Fibroblast of skin of scalp (primary cell): ENCODE results near the gene NTNG1.

Experiments used
- DNase-seq: peaks from one replicate; pipeline ENCODE4 v3.0.0-alpha.2; 2013

Gene NTNG1

GRCh38 chr1:107464827-107465226 is 324.0 kb downstream of the NTNG1 start:
- DNase-seq = no peak

- no peak for DNase-seq
Measured at GRCh38 chr1:107467286-107467685, 326.4 kb downstream of the NTNG1 start.

- DNase-seq = no peak
Measured at GRCh38 chr1:107467811-107468210, 327.0 kb downstream of the NTNG1 start.

GRCh38 chr1:107473065-107473464 is 332.2 kb downstream of the NTNG1 start:
- no peak for DNase-seq

GRCh38 chr1:107474877-107475612 is 334.2 kb downstream of the NTNG1 start:
- peak; percentile 36 for DNase-seq

- no peak for DNase-seq
Measured at GRCh38 chr1:107477233-107477632, 336.4 kb downstream of the NTNG1 start.

- DNase-seq = no peak
Measured at GRCh38 chr1:107479865-107480350, 339.1 kb downstream of the NTNG1 start.

- DNase-seq = no peak
Measured at GRCh38 chr1:107480548-107481415, 339.9 kb downstream of the NTNG1 start.

GRCh38 chr1:107481756-107482384 is 341.0 kb downstream of the NTNG1 start:
- no peak for DNase-seq

GRCh38 chr1:107483949-107484348 is 343.1 kb downstream of the NTNG1 start:
- DNase-seq = no peak

GRCh38 chr1:107486349-107486748 is 345.5 kb downstream of the NTNG1 start:
- no peak for DNase-seq

GRCh38 chr1:107487506-107487905 is 346.7 kb downstream of the NTNG1 start:
- DNase-seq = no peak

GRCh38 chr1:107491582-107491981 is 350.7 kb downstream of the NTNG1 start:
- DNase-seq = no peak

- DNase-seq = no peak
Measured at GRCh38 chr1:107493111-107493716, 352.4 kb downstream of the NTNG1 start.

GRCh38 chr1:107494061-107494460 is 353.2 kb downstream of the NTNG1 start:
- DNase-seq = no peak

GRCh38 chr1:107496002-107496401 is 355.2 kb downstream of the NTNG1 start:
- no peak for DNase-seq

- DNase-seq = no peak
Measured at GRCh38 chr1:107499139-107499744, 358.4 kb downstream of the NTNG1 start.

GRCh38 chr1:107501081-107501605 is 360.3 kb downstream of the NTNG1 start:
- no peak for DNase-seq

- DNase-seq = no peak
Measured at GRCh38 chr1:107510347-107510746, 369.5 kb downstream of the NTNG1 start.

- no peak for DNase-seq
Measured at GRCh38 chr1:107512836-107513235, 372.0 kb downstream of the NTNG1 start.

- DNase-seq = no peak
Measured at GRCh38 chr1:107514841-107515240, 374.0 kb downstream of the NTNG1 start.

- DNase-seq = no peak
Measured at GRCh38 chr1:107515702-107516101, 374.9 kb downstream of the NTNG1 start.
